Spleen (tissue), 11 donors: ENCODE measurements around the gene SH3RF1. TPM values are rescaled to one million over a fixed set of nuclear protein-coding genes. Genes with fewer than 3 reads are reported as not detected.

Experiments used
- DNase-seq: peaks from one replicate; pipeline ENCODE4 v3.0.0-alpha.2; 2020
- H3K27ac ChIP-seq, 8 donors: fragments of 200-600 bp; sonication (generic) in 7 of 8; 1 replicate in 4 of 8; 2 replicates in 4 of 8; pipeline versions ENCODE4 v1.5.0 to v1.8.0; 2016 to 2021; ENCODE audit warnings: inconsistent platforms in 4 of 8, mild to moderate bottlenecking in 4 of 8, moderate library complexity in 1 of 8
- H3K27me3 ChIP-seq, 7 donors: fragments of 200-600 bp; sonication (generic) in 6 of 7; replicated peaks in 1 of 7; 1 replicate in 4 of 7; 2 replicates in 3 of 7; pipeline versions ENCODE4 v1.5.0 to v1.8.0; 2016 to 2021; ENCODE audit warnings: inconsistent platforms in 3 of 7, mild to moderate bottlenecking in 1 of 7
- H3K36me3 ChIP-seq, 6 donors: fragments of 200-600 bp; sonication (generic) in 5 of 6; 1 replicate in 4 of 6; 2 replicates in 2 of 6; pipeline versions ENCODE4 v1.5.0 to v1.8.0; 2016 to 2021; ENCODE audit warnings: inconsistent platforms in 2 of 6
- H3K4me1 ChIP-seq, 6 donors: fragments of 200-600 bp; sonication (generic) in 5 of 6; 1 replicate in 3 of 6; 2 replicates in 3 of 6; pipeline versions ENCODE4 v1.5.0 to v1.8.0; 2016 to 2021; ENCODE audit warnings: inconsistent platforms in 3 of 6
- H3K4me3 ChIP-seq, 8 donors: fragments of 200-600 bp; sonication (generic) in 7 of 8; 1 replicate in 4 of 8; 2 replicates in 4 of 8; pipeline versions ENCODE4 v1.5.0 to v1.8.0; 2016 to 2021; ENCODE audit warnings: inconsistent platforms in 4 of 8, mild to moderate bottlenecking in 4 of 8, moderate library complexity in 2 of 8
- H3K9me3 ChIP-seq, 8 donors: fragments of 200-600 bp; sonication (generic) in 7 of 8; 1 replicate in 4 of 8; 2 replicates in 4 of 8; pipeline versions ENCODE4 v1.5.0 to v1.8.0; 2016 to 2021; ENCODE audit warnings: inconsistent platforms in 4 of 8
- POLR2A ChIP-seq, 3 donors: fragments of 450-650 bp; IDR thresholded peaks; one replicate each; pipeline ENCODE4 v1.5.1; 2017; ENCODE audit warnings: antibody characterized with exemption in 3 of 3, mild to moderate bottlenecking in 1 of 3
- POLR2AphosphoS5 ChIP-seq, 3 donors: sonication (generic); formaldehyde crosslinking; IDR thresholded peaks; one replicate each; pipeline ENCODE4 v1.5.1; 2017; ENCODE audit warnings: antibody characterized with exemption in 3 of 3
- WGBS, 5 donors: extraction: QIAGEN DNeasy Blood & Tissue Kit in 3 of 5; methylation state at CpG; one replicate each; pipeline versions ENCODE4 v1.1.5 to v1.1.7; 2013 to 2018; 5-methylcytosine and 5-hydroxymethylcytosine counted together
- intact Hi-C: fragments of 100-400 bp; cut with DNase I; formaldehyde crosslinking; loops from one replicate; pipeline ENCODE4 v1.15.0; 2023; ENCODE audit warnings: low total_unique reads
- polyA plus RNA-seq, 3 donors: library from polyadenylated mRNA; stranded (reverse); fragments of 200-250 nt; gene quantifications; one replicate each; pipeline ENCODE4 v1.2.1, GENCODE V29; 2013
- total RNA-seq, 7 donors: library from RNA; depleted of rRNA in 3 of 7; stranded (reverse); fragments of >200 nt in 3 of 7; fragmentation: NEBNext Ultra II Directional in 4 of 7; extraction: Animal tissue kit (Norgen Biotek cat#: 25700) in 4 of 7; gene quantifications; one replicate each; pipeline versions ENCODE4 v1.1.0 to v1.2.1, GENCODE V29; 2016 to 2021
- TF ChIP-seq, protein P1 (sequence below), 11 experiments: fragments of 200-600 bp in 7 of 11; fragments of 450-650 bp in 4 of 11; sonication (generic) in 4 of 11; IDR thresholded peaks in 8 of 11; conservative IDR thresholded peaks in 3 of 11; 1 replicate in 7 of 11; 2 replicates in 4 of 11; pipeline versions ENCODE4 v1.4.0 to v1.8.0; 2016 to 2021; ENCODE audit warnings: antibody characterized with exemption in 11 of 11, inconsistent platforms in 4 of 11, mild to moderate bottlenecking in 1 of 11
- donor health status: healthy with polysubstance abuse.
- donor health status: DM: no; HTN: no; CAD: no; lungs with moderate emphysema.
- donor health status: DM: no; HTN: no; CAD: no.
- donor health status: Bipolar disorder and iron deficiency.
- donor health status: healthy.
- donor health status: DM: no; HTN: no; CAD: no.
- donor health status: DM: yes; HTN: yes; CAD: no.

SH3RF1 gene
- total and polyA plus RNA-seq, 10 donors = 1.1 to 18.6 (median 10.0) TPM

DNA sequence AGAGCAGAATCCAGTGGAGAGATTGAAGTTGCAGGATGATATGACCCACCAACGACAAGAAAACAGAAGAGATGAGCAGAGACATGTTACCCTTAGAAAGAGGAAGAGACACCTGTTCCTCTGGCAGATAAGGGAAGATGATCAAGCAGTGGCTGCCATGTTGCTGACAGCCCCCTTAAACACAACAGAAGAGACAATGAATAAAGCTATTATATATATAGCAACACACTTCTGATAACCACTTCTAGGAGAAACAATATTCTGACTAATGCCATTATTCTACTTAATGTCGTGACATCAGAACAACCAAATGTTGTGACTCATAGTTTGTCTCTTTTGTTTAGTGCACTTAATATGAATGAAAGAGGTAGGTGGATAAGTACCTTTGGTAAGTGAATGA lies 44.9 kb downstream of the SH3RF1 start:
- WGBS, 5 donors = 39 to 54% (median 46%) methylated on average over 2 of the region's 2 CpGs
- H3K9me3 ChIP-seq = no peaks in the 10 kb centered on the region
- peaks cover 0 to 8% (median 0%) of the 10 kb centered on the region in 6 donors for H3K4me1 ChIP-seq
- no peak for DNase-seq
- H3K27me3 ChIP-seq = no peaks in the 10 kb centered on the region
- H3K36me3 ChIP-seq = no peaks in the 10 kb centered on the region
- no peak overlapping the region for H3K27ac ChIP-seq
- TF ChIP-seq POLR2AphosphoS5 (IDR thresholded peaks at IDR 0.05) (no peak), POLR2A (IDR thresholded peaks at IDR 0.05) (no peak)
- TF ChIP-seq, protein P1, sequence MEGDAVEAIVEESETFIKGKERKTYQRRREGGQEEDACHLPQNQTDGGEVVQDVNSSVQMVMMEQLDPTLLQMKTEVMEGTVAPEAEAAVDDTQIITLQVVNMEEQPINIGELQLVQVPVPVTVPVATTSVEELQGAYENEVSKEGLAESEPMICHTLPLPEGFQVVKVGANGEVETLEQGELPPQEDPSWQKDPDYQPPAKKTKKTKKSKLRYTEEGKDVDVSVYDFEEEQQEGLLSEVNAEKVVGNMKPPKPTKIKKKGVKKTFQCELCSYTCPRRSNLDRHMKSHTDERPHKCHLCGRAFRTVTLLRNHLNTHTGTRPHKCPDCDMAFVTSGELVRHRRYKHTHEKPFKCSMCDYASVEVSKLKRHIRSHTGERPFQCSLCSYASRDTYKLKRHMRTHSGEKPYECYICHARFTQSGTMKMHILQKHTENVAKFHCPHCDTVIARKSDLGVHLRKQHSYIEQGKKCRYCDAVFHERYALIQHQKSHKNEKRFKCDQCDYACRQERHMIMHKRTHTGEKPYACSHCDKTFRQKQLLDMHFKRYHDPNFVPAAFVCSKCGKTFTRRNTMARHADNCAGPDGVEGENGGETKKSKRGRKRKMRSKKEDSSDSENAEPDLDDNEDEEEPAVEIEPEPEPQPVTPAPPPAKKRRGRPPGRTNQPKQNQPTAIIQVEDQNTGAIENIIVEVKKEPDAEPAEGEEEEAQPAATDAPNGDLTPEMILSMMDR (IDR thresholded peaks at IDR 0.05 in 8 of 11, conservative IDR thresholded peaks at IDR 0.05 in 3 of 11) = no peak
- no peak overlapping the region for H3K4me3 ChIP-seq
- intact Hi-C loops = no loop called here

DNA sequence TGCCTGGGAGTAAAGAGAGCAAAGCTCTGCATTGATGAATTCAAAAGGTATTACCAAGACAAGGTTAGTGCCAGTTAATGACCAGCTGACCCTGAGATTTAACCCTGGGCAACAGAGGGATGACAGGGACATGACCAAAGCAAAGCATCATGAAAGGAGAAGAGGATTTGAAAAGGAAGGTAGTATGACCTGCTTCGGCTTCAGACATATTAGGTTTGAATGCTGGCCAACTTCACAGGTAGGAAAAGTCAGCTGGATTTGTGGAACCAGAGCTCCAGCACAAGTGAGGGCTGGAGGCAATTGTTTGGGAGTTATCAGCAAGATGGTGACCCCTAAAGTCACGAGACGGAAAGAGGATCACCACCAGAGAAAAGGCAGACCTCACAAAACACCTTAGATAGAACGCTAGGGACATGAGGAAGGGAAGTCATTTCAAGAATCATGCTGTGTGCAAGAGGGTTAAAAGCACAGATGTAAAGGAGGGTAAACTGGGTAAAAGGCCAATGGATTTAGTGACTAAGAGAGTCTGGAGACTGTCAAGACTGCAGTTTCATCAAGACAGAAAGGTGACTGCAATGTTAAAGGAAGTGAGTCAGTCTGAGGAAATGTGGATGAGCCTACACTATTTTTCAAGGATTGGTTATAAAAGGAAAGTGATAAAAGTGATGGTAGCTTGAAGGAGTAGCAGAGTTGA lies 45.6 kb downstream of the SH3RF1 start:
- no peak for DNase-seq
- Histone ChIP-seq H3K4me1 (peaks cover 0 to 8% (median 0%) of the 10 kb centered on the region in 6 donors), H3K9me3 (no peaks in the 10 kb centered on the region), H3K27me3 (no peaks in the 10 kb centered on the region), H3K4me3 (no peak overlapping the region), H3K36me3 (no peaks in the 10 kb centered on the region), H3K27ac (no peak overlapping the region)
- no peak for TF ChIP-seq POLR2AphosphoS5 (IDR thresholded peaks at IDR 0.05)
- TF ChIP-seq, protein P1 (IDR thresholded peaks at IDR 0.05 in 8 of 11, conservative IDR thresholded peaks at IDR 0.05 in 3 of 11) = no peak
- TF ChIP-seq POLR2A (IDR thresholded peaks at IDR 0.05) = no peak
- intact Hi-C loops = no loop called here
- WGBS, 5 donors = 86 to 91% (median 90%) methylated on average over 4 of the region's 4 CpGs

DNA sequence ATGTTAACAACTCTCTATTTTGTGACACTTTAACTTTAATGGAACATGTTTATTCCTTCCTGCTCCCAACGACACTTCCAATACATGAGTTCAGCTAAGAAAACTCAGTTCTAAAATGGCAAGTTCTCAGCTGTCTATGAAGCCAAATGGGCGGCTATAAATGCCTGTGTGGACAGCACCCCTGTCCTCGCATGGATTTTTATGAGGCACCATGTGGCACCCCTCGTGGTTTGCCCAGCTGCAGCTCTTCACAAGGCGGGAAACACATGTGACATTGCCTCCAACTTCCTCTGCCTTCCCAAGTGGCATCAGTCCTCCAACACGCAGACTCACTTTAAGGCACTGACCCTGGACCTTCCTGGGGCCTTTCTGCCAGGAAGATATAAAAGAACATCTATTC lies 48.0 kb downstream of the SH3RF1 start:
- no peak for TF ChIP-seq POLR2A (IDR thresholded peaks at IDR 0.05)
- TF ChIP-seq POLR2AphosphoS5 (IDR thresholded peaks at IDR 0.05) = no peak
- TF ChIP-seq, protein P1 (IDR thresholded peaks at IDR 0.05 in 8 of 11, conservative IDR thresholded peaks at IDR 0.05 in 3 of 11) = no peak
- Histone ChIP-seq H3K9me3 (no peaks in the 10 kb centered on the region), H3K27me3 (no peaks in the 10 kb centered on the region), H3K27ac (no peak overlapping the region), H3K36me3 (no peaks in the 10 kb centered on the region), H3K4me3 (no peak overlapping the region), H3K4me1 (peaks cover 0 to 20% (median 0%) of the 10 kb centered on the region in 6 donors)
- intact Hi-C loops = no loop called here
- no peak for DNase-seq
- 74 to 80% (median 77%) methylated on average over 6 of the region's 6 CpGs for WGBS, 5 donors

DNA sequence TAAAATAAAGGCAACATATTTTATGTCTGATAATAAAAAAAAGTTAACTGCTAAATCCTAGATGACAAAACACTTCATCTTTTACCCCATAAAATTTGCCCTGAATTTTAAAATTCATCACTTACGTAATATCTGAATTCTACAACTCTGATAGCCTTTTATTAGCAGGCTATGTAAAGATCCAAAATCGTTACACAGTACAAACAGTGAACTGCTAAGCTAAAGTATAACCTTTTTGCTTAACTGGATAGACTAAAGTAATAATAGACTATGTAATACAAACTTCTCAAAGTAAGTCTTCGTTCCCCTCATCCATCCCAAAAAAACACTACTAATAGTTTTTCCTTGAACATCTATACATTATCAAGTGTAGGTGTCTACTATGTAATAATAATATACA lies 49.1 kb downstream of the SH3RF1 start:
- Histone ChIP-seq H3K4me1 (peaks cover 0 to 20% (median 0%) of the 10 kb centered on the region in 6 donors), H3K27ac (no peak overlapping the region), H3K4me3 (no peak overlapping the region), H3K9me3 (no peaks in the 10 kb centered on the region), H3K36me3 (no peaks in the 10 kb centered on the region), H3K27me3 (no peaks in the 10 kb centered on the region)
- DNase-seq = no peak
- intact Hi-C loops = no loop called here
- TF ChIP-seq POLR2A (IDR thresholded peaks at IDR 0.05) = no peak
- TF ChIP-seq POLR2AphosphoS5 (IDR thresholded peaks at IDR 0.05) = no peak
- TF ChIP-seq, protein P1 (IDR thresholded peaks at IDR 0.05 in 8 of 11, conservative IDR thresholded peaks at IDR 0.05 in 3 of 11) = no peak
- WGBS, 5 donors = 89 to 99% (median 93%) methylated on average over 3 of the region's 3 CpGs
